Right lobe of liver (tissue), 4 donors: Measurements from ENCODE around the gene XRCC2.

Experiments
- CTCF ChIP-seq, 4 donors: fragments of 200-600 bp in 3 of 4; fragments of 450-650 bp in 1 of 4; IDR thresholded peaks; one replicate each; pipeline versions ENCODE4 v1.5.1 to v1.8.0; 2016 to 2022; ENCODE audit warnings: antibody characterized with exemption in 4 of 4, mild to moderate bottlenecking in 2 of 4
- POLR2A ChIP-seq: fragments of 450-650 bp; IDR thresholded peaks from one replicate; pipeline ENCODE4 v1.6.1; 2017; ENCODE audit warnings: antibody characterized with exemption, mild to moderate bottlenecking
- donor health status: DM: no; HTN: no; CAD: no.
- donor health status: DM: no; HTN: no; CAD: no.
- donor health status: DM: no; HTN: yes; CAD: no.

GRCh38 chr7:152663931-152664330 lies 12.0 kb downstream of the XRCC2 start:
- no peak for TF ChIP-seq CTCF (IDR thresholded peaks at IDR 0.05)
- no peak for TF ChIP-seq POLR2A
